ENCODE results near the gene CDC42. TPM values are rescaled to one million over a fixed set of nuclear protein-coding genes. Genes with fewer than 3 reads are reported as not detected.

CDC42 gene
- total and polyA plus RNA-seq, 9 of the 15 experiments (the other 6 are each of a cell fraction or from before 2014, with no cell fraction given) = 186 to 398 (median 325) TPM

DNA sequence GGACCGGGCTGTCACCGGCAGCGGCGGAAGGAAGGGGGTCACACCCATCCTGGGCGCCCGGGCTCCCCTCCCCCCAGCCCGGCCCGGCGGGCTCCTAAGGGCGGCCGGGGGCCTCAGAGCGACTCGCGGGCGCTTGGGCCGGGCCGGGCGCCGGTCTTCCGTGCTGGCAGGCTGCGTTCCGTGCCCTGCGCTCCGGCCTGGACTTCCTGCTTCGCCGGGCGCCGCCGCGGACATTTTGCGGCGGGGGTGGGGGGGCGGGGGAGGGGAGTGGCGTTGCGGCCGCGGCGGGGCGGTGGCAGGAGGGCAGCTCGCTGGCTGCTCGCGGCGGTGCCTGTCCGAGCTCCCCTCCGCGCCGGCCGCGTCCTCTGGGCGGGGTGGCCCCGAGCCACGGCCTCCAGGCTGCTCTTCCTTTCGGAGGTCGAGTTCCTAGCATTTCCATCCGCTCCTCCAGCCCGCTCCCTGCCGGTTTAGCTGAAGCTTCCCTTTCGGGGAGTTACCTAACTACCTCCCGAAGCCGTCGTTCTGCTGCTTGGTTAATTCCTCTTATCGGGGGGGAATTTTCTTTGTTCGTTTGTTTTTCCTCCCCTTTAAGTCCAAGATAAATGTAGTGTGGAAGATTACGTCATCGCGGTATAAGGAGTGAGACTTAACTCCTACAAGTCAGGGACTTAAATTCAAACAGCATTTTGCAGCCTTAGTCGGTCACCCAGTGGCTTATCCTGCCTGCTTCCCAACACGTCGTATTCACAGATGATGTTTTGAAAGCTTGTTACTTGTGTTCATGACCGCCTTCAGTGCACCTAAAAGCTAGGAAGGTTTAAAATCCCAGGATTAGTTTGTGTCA, 730 bp downstream of the CDC42 start (continued):
- TF ChIP-seq, protein P1, sequence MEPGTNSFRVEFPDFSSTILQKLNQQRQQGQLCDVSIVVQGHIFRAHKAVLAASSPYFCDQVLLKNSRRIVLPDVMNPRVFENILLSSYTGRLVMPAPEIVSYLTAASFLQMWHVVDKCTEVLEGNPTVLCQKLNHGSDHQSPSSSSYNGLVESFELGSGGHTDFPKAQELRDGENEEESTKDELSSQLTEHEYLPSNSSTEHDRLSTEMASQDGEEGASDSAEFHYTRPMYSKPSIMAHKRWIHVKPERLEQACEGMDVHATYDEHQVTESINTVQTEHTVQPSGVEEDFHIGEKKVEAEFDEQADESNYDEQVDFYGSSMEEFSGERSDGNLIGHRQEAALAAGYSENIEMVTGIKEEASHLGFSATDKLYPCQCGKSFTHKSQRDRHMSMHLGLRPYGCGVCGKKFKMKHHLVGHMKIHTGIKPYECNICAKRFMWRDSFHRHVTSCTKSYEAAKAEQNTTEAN (CRISPR knock-in tag; IDR thresholded peaks at IDR 0.05) = peak; percentile 36; the same call in 1 of the 2 replicates
- TF ChIP-seq ARHGAP35 (IDR thresholded peaks at IDR 0.05; ENCODE audit: partially characterized antibody) (no peak), STAT5A (IDR thresholded peaks at IDR 0.05; ENCODE audit: borderline replicate concordance, low read length) (no peak), FOXK2 (conservative IDR thresholded peaks at IDR 0.05 in 1 of 2, IDR thresholded peaks at IDR 0.05 in 1 of 2; ENCODE audit: low read depth in 2 of 2) (peak; percentile 28 to 51), MECOM (CRISPR knock-in tag; IDR thresholded peaks at IDR 0.05) (0 out of 2 replicates have a peak, but pooled peaks have one; percentile 6)
- TF ChIP-seq, protein P2, sequence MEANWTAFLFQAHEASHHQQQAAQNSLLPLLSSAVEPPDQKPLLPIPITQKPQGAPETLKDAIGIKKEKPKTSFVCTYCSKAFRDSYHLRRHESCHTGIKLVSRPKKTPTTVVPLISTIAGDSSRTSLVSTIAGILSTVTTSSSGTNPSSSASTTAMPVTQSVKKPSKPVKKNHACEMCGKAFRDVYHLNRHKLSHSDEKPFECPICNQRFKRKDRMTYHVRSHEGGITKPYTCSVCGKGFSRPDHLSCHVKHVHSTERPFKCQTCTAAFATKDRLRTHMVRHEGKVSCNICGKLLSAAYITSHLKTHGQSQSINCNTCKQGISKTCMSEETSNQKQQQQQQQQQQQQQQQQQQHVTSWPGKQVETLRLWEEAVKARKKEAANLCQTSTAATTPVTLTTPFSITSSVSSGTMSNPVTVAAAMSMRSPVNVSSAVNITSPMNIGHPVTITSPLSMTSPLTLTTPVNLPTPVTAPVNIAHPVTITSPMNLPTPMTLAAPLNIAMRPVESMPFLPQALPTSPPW (CRISPR knock-in tag; IDR thresholded peaks at IDR 0.05) = peak; percentile 98
- TF ChIP-seq, protein P3, sequence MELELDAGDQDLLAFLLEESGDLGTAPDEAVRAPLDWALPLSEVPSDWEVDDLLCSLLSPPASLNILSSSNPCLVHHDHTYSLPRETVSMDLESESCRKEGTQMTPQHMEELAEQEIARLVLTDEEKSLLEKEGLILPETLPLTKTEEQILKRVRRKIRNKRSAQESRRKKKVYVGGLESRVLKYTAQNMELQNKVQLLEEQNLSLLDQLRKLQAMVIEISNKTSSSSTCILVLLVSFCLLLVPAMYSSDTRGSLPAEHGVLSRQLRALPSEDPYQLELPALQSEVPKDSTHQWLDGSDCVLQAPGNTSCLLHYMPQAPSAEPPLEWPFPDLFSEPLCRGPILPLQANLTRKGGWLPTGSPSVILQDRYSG (tag; conservative IDR thresholded peaks at IDR 0.05; ENCODE audit: low read depth) = no peak
- TF ChIP-seq, protein P4, sequence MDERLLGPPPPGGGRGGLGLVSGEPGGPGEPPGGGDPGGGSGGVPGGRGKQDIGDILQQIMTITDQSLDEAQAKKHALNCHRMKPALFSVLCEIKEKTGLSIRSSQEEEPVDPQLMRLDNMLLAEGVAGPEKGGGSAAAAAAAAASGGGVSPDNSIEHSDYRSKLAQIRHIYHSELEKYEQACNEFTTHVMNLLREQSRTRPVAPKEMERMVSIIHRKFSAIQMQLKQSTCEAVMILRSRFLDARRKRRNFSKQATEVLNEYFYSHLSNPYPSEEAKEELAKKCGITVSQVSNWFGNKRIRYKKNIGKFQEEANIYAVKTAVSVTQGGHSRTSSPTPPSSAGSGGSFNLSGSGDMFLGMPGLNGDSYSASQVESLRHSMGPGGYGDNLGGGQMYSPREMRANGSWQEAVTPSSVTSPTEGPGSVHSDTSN (CRISPR knock-in tag; IDR thresholded peaks at IDR 0.05; ENCODE audit: low read depth) = no peak
- TF ChIP-seq, protein P4 (tag; conservative IDR thresholded peaks at IDR 0.05; ENCODE audit: low read depth) = no peak
- TF ChIP-seq, protein P5, sequence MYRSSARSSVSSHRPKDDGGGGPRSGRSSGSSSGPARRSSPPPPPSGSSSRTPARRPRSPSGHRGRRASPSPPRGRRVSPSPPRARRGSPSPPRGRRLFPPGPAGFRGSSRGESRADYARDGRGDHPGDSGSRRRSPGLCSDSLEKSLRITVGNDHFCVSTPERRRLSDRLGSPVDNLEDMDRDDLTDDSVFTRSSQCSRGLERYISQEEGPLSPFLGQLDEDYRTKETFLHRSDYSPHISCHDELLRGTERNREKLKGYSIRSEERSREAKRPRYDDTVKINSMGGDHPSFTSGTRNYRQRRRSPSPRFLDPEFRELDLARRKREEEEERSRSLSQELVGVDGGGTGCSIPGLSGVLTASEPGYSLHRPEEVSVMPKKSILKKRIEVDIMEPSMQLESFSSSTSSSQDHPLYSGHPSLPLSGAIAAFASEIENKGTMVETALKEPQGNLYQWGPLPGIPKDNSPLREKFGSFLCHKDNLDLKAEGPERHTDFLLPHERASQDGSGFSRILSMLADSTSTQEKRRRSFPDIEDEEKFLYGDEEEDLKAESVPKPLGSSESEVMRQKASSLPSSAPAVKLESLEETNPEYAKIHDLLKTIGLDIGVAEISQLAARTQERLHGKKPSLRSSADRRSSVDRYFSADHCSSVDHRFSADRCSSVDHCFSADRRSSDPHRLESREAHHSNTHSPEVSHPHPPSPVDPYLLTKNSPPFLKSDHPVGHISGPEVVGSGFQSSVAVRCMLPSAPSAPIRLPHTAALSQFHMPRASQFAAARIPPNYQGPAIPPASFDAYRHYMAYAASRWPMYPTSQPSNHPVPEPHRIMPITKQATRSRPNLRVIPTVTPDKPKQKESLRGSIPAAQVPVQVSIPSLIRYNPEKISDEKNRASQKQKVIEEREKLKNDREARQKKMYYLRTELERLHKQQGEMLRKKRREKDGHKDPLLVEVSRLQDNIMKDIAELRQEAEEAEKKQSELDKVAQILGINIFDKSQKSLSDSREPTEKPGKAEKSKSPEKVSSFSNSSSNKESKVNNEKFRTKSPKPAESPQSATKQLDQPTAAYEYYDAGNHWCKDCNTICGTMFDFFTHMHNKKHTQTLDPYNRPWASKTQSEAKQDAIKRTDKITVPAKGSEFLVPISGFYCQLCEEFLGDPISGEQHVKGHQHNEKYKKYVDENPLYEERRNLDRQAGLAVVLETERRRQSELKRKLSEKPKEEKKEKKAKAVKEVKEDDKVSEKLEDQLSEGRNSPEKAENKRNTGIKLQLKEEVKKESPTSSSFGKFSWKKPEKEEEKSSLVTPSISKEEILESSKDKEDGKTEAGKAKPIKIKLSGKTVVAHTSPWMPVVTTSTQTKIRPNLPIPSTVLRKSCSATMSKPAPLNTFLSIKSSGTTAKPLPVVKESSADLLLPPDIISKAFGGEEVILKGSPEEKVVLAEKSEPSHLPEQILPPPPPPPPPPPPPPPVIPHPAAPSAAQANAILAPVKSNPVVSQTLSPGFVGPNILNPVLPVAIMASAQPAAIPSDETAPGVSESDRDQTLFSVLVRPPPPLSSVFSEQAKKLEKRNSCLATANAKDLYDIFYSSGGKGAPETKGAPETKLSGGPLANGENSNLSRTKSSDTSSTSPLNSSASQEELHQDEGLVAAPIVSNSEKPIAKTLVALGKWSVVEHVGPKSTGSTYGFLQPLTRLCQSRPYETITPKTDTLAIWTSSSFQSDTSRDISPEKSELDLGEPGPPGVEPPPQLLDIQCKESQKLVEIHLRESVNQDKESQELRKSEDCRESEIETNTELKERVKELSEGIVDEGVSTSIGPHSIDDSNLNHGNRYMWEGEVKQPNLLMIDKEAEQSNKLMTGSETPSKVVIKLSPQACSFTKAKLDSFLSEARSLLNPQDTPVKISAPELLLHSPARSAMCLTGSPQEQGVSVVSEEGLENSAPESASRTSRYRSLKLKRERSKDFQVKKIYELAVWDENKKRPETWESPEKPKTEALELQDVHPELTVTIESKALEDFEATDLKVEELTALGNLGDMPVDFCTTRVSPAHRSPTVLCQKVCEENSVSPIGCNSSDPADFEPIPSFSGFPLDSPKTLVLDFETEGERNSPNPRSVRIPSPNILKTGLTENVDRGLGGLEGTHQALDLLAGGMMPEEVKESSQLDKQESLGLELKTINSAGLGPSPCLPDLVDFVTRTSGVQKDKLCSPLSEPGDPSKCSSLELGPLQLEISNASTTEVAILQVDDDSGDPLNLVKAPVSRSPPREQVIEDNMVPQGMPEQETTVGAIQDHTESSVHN (IDR thresholded peaks at IDR 0.05; ENCODE audit: borderline replicate concordance in 1 of 2, low read depth in 1 of 2) = no peak
